Nephron (organoid): ENCODE data around the gene BACH1.

Experiments used
- H3K27ac Mint-ChIP-seq, 3 experiments: 2 replicates each; pipeline ENCODE4 v1.8.0; 2020; ENCODE audit warnings: mixed read lengths in 3 of 3, mild to moderate bottlenecking in 2 of 3, moderate library complexity in 1 of 3
- H3K27me3 Mint-ChIP-seq: 2 replicates; pipeline ENCODE4 v1.8.0; 2021; ENCODE audit warnings: low read depth, mild to moderate bottlenecking, moderate library complexity, mixed read lengths
- H3K36me3 Mint-ChIP-seq: 2 replicates; pipeline ENCODE4 v1.8.0; 2020; ENCODE audit warnings: low read depth, mixed read lengths
- H3K4me1 Mint-ChIP-seq: 2 replicates; pipeline ENCODE4 v1.8.0; 2020; ENCODE audit warnings: mixed read lengths
- H3K4me3 Mint-ChIP-seq, 3 experiments: 2 replicates each; pipeline ENCODE4 v1.8.0; 2020; ENCODE audit warnings: mild to moderate bottlenecking in 3 of 3, mixed read lengths in 3 of 3, moderate library complexity in 2 of 3
- H3K9me3 Mint-ChIP-seq: 2 replicates; pipeline ENCODE4 v1.8.0; 2020; ENCODE audit warnings: mixed read lengths
- TF ChIP-seq, protein P1 (sequence below), 3 experiments: fragments of 200-600 bp; sonication (generic); IDR thresholded peaks; one replicate each; pipeline ENCODE4 v1.5.0; 2021; ENCODE audit warnings: antibody characterized with exemption in 3 of 3; ENCODE audit not compliant: unreplicated experiment in 3 of 3

BACH1 gene

DNA sequence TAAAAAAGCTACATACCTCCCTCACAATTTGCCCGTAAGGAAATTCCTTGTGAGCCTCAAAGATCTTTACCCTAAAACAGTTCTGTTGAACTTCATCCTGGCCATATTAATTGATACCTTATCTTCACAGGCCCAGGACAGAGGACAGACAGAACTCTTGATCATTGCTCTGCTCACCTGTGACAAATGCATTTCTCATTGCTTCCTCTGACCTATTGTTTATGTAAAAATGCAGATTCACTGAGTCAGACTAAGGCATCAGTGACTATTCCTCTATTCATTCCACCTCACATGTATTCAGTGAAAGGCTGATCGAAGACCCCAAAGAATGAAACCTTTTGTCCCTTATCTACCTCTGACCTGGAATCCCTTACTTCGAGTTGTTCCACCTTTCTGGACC lies 61.0 kb downstream of the BACH1 start:
- no peak overlapping the region for H3K4me3 Mint-ChIP-seq
- no peaks in the 10 kb centered on the region for H3K27me3 Mint-ChIP-seq
- H3K36me3 Mint-ChIP-seq = peaks cover 43% of the 10 kb centered on the region
- H3K9me3 Mint-ChIP-seq = peaks cover 4% of the 10 kb centered on the region
- TF ChIP-seq, protein P1, sequence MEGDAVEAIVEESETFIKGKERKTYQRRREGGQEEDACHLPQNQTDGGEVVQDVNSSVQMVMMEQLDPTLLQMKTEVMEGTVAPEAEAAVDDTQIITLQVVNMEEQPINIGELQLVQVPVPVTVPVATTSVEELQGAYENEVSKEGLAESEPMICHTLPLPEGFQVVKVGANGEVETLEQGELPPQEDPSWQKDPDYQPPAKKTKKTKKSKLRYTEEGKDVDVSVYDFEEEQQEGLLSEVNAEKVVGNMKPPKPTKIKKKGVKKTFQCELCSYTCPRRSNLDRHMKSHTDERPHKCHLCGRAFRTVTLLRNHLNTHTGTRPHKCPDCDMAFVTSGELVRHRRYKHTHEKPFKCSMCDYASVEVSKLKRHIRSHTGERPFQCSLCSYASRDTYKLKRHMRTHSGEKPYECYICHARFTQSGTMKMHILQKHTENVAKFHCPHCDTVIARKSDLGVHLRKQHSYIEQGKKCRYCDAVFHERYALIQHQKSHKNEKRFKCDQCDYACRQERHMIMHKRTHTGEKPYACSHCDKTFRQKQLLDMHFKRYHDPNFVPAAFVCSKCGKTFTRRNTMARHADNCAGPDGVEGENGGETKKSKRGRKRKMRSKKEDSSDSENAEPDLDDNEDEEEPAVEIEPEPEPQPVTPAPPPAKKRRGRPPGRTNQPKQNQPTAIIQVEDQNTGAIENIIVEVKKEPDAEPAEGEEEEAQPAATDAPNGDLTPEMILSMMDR (IDR thresholded peaks at IDR 0.05; ENCODE audit: unreplicated experiment in 3 of 3) = no peak
- H3K27ac Mint-ChIP-seq = no peak overlapping the region
- no peaks in the 10 kb centered on the region for H3K4me1 Mint-ChIP-seq

DNA sequence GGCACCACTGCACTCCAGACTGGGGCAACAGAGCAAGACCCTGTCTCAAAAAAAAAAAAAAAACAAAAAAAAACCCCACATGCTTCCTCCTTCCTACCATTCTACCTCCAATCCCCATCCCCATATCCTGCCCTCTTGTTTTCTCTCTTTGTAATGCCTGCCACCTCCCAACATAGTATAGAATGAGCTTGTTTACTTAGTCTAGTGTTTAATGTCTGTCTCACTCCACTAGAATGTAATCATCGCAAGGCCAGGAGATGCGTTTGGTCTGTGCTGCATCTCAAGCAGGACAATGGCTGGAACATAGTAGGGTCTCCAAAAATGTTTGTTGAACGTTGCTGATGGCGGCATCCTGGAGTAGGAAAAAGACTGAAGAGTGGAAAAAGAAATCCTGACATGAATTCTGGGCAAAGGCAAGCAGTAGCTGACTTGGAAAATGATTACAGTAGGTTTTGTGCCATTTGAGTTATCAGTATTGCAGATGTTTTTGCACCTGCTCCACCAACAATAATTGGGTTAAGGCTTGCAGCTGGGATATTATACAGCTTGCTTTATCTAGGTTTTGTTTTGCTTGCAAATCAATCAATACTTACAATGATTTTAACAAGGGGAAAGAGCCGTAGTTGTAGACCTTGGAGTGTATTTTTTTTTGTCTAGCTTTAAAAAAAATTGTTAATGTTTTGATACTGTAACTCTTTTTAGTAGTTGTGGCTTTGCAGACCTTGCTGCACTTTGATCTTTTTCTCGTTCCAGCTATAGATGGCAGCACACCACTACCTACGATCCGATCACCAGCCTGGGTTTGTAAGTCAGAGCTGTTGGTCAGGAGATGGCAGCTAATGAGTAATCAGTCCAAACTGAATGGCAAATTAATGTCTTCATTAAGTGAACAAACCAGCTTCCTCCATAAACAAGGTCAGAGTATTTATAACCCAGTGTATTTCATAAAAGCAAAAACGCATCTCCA lies 62.4 kb downstream of the BACH1 start:
- peaks cover 3% of the 10 kb centered on the region for H3K9me3 Mint-ChIP-seq
- no peaks in the 10 kb centered on the region for H3K27me3 Mint-ChIP-seq
- TF ChIP-seq, protein P1 (IDR thresholded peaks at IDR 0.05; ENCODE audit: unreplicated experiment in 3 of 3) = peak; percentile 39 to 52 (median 40)
- H3K4me3 Mint-ChIP-seq = no peak overlapping the region
- peaks cover 39% of the 10 kb centered on the region for H3K36me3 Mint-ChIP-seq
- H3K4me1 Mint-ChIP-seq = no peaks in the 10 kb centered on the region
- peak overlapping the region in 1 of 3 experiments; percentile 33 for H3K27ac Mint-ChIP-seq

DNA sequence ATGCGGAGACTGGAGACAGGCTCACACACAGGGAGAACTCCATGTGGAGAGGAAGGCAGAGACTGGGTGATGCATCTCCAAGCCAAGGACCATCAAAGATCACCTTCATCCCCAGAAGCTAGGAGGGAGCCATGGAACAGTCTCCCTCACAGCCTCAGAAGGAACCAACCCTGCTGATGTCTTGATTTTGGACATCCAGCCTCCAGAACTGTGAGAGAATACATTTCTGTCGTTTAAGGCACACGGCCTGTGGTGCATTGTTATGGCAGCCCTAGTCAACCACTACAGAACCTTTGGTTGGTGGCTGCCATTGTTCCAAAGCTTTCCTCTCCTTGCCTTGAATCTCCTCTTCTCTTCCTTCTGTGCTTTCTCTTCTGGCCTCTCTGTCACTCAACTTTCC lies 64.0 kb downstream of the BACH1 start:
- H3K27ac Mint-ChIP-seq = no peak overlapping the region
- TF ChIP-seq, protein P1 (IDR thresholded peaks at IDR 0.05; ENCODE audit: unreplicated experiment in 3 of 3) = no peak
- no peaks in the 10 kb centered on the region for H3K4me1 Mint-ChIP-seq
- H3K27me3 Mint-ChIP-seq = no peaks in the 10 kb centered on the region
- H3K36me3 Mint-ChIP-seq = peaks cover 39% of the 10 kb centered on the region
- peaks cover 3% of the 10 kb centered on the region for H3K9me3 Mint-ChIP-seq
- no peak overlapping the region for H3K4me3 Mint-ChIP-seq

DNA sequence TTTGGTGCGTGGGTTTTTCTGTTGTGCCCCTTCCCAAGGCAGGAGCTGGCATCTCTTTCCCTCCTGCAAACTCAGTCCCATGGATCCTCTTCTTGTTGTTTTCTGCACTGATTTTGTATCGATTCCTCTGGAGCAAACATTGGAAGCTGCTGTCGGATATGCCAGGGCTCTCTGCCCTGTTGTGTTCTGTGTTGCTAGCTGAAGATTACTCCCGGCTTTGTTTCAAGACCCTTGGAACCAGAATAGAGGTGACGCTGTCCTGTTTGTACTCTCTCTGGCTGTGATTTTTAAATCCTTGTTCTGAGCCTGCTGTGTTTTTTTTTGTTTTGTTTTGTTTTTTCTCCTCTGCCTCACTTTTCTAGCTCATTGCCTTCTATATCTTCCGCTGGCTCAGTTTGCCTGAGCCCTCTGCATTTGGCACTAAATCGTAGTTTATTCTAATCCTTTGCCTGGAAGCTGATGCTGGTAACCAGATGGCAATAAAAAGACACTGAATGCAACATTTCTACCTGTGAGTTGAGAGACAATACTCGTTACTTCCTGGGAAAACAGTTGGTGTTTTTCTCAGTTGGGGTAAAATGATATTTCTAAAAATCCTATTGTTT lies 67.0 kb downstream of the BACH1 start:
- no peaks in the 10 kb centered on the region for H3K4me1 Mint-ChIP-seq
- TF ChIP-seq, protein P1 (IDR thresholded peaks at IDR 0.05; ENCODE audit: unreplicated experiment in 3 of 3) = no peak
- no peaks in the 10 kb centered on the region for H3K27me3 Mint-ChIP-seq
- peaks cover 46% of the 10 kb centered on the region for H3K36me3 Mint-ChIP-seq
- H3K4me3 Mint-ChIP-seq = no peak overlapping the region
- peak overlapping the region in 1 of 3 experiments; percentile 56 for H3K27ac Mint-ChIP-seq
- peaks cover 3% of the 10 kb centered on the region for H3K9me3 Mint-ChIP-seq

DNA sequence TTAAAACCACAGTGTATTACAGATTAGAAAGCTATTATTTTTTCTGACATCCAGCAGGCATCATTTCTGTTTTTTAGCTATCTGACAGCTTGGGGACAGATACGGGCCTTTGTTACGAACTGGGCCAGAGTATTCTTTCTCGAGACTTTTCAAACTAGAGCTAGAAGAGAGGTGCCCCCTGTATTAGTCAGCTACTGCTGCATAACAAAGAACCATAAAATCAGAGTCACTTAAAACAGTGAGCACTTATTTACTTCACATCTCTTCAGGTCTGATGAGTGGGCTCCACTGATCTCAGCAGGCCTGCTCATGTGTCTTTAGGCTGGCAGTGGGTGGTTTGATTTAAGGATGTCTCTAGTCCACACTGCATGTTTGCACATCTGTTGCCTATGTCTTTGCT lies 67.8 kb downstream of the BACH1 start:
- Mint-ChIP-seq H3K27ac (no peak overlapping the region), H3K36me3 (peaks cover 43% of the 10 kb centered on the region), H3K27me3 (no peaks in the 10 kb centered on the region), H3K9me3 (peaks cover 3% of the 10 kb centered on the region), H3K4me1 (no peaks in the 10 kb centered on the region), H3K4me3 (no peak overlapping the region)
- TF ChIP-seq, protein P1 (IDR thresholded peaks at IDR 0.05; ENCODE audit: unreplicated experiment in 3 of 3) = no peak
